T1000 (cell line): Measurements from ENCODE around the gene CARMIL1.
A peak's percentile ranks its signal among the peaks of the same experiment; 100 is the strongest.

Source experiments
- DNase-seq: peaks from one replicate; lab custom pipeline; 2025; ENCODE audit warnings: mixed read lengths; lab: John Stamatoyannopoulos, UW

CARMIL1 gene

GRCh38 chr6:25512560-25512959 lies 233.4 kb downstream of the CARMIL1 start:
- no peak for DNase-seq

GRCh38 chr6:25519856-25520255 lies 240.7 kb downstream of the CARMIL1 start:
- DNase-seq, result no peak

GRCh38 chr6:25524542-25524941 lies 245.4 kb downstream of the CARMIL1 start:
- DNase-seq, result no peak

DNA sequence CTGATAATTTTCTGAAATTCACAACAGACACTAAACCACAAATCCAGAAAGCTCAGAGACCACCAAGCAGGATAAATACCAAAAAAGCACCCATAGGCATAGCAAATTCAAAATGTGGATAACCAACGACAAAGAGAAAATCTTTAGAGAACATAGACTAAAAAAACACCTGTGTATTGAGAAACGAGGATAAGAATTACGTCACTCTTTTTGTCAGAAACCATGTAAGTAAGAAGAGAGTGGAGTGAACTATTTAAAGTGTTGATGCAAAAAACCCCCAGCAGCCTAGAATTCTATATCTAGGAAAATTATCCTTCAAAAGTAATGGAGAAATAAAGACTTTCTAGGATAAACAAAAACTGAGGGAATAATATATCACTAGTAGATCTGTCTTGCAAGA lies 245.9 kb downstream of the CARMIL1 start:
- DNase-seq, result no peak

- DNase-seq, result no peak
These were observed 255.9 kb downstream of the CARMIL1 start for GRCh38 chr6:25534942-25535631.

DNA sequence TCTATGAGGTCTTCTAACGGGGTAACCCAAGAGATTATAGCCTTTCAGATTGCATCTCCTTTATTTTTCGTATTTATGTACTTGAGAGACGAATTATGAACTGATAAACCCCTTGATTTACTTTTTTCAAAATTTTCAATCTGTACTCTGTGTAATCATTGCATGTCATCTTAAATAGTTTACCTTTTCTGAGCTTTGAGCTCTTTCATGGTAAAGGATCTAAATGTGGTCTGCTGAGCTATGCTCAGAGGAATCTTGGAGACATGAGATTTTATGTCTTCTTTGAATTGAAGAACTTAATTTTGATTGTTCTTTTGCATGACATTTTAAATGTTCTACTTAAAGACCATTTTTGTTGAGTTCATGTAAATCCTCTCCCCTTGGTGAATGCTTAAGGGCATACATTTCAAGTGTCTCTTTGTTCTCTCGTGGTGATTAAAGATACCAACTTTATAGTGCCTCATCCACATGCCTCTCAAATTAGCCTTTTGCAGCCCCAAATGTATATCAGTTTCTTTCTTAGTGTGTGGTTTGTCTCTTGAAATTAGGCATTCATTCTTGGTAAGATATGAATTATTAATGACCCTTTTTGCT lies 256.6 kb downstream of the CARMIL1 start:
- no peak for DNase-seq

DNA sequence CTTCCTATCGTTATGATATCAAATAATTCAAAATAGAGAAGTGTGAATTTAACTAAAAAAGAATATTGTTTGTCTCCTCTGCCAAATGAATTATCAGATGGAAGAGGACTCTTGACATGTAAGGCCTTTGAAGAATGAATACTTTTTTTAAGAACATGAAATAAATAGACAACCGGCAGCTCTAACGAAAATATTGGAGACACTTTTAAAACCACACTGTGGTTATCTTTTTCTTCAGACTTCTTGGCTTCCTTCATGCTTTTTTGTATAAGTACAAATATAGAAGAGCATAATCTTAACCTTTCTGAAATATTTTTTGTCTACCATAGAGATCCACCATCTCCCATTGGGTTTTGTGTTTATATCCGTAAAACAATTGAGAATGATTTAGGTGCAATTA lies 257.6 kb downstream of the CARMIL1 start:
- no peak for DNase-seq

- no peak for DNase-seq
These were observed 258.3 kb downstream of the CARMIL1 start for GRCh38 chr6:25537349-25538018.

DNA sequence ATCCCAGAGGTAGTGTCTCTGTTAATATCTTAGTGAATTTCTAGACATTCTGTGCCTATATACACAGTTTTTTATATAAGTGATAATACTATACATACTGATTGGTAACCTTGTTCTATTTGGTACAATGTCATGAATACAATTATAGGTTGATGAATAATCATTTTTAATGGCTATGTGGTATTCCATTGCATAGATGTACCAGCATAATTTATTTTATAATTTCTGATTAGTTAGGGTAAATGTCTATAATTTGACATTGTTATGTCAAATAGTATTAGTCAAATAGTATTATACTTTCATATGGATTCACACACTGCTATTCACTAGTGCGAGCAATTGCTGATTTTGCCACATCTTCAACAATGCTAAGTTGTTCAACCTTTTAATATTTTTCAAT lies 262.1 kb downstream of the CARMIL1 start:
- no peak for DNase-seq

GRCh38 chr6:25542984-25543910 lies 264.1 kb downstream of the CARMIL1 start:
- no peak for DNase-seq

DNA sequence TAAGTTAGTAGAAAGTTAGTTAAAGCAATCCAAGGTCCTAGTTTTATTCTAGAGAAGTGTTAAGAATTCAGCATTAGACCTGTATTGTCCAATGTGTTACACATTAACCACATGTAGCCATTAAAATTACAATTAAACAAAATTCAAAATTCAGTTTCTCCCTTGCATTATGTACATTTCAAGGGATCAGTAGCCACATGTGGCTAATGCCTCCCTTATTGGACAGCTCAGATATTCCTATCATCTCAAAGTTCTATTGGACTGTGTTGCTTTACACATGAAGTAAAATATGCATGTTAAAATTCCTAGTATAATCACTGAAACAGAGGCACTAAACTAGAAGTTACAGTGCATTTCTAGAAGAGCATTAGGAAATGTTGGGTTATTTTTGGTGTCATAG lies 265.7 kb downstream of the CARMIL1 start:
- no peak for DNase-seq

- no peak for DNase-seq
These were observed 268.6 kb downstream of the CARMIL1 start for GRCh38 chr6:25547797-25548196.

GRCh38 chr6:25548451-25548850 lies 269.3 kb downstream of the CARMIL1 start:
- no peak for DNase-seq

- no peak for DNase-seq
These were observed 271.5 kb downstream of the CARMIL1 start for GRCh38 chr6:25550631-25551030.

- DNase-seq, result no peak
These were observed 274.3 kb downstream of the CARMIL1 start for GRCh38 chr6:25553502-25553901.

DNA sequence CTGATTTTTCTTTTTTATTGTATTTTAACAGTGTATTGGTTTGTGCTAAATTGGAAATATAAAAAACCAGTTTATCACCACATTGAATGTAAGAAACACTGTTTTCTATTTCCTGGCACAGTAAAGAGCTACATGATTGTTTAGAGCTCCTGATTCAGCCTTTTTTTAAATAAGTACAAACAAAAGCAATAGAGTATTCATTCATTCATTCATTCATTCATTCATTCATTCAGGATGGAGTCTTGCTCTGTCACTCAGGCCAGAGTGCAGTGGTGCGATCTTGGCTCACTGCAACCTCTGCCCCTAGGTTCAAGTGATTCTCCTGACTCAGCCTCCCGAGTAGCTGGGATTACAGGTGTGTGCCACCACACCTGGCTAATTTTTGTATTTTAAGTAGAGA lies 276.0 kb downstream of the CARMIL1 start:
- DNase-seq, result no peak

- DNase-seq, result peak; percentile 22
These were observed 277.3 kb downstream of the CARMIL1 start for GRCh38 chr6:25556516-25556915.

DNA sequence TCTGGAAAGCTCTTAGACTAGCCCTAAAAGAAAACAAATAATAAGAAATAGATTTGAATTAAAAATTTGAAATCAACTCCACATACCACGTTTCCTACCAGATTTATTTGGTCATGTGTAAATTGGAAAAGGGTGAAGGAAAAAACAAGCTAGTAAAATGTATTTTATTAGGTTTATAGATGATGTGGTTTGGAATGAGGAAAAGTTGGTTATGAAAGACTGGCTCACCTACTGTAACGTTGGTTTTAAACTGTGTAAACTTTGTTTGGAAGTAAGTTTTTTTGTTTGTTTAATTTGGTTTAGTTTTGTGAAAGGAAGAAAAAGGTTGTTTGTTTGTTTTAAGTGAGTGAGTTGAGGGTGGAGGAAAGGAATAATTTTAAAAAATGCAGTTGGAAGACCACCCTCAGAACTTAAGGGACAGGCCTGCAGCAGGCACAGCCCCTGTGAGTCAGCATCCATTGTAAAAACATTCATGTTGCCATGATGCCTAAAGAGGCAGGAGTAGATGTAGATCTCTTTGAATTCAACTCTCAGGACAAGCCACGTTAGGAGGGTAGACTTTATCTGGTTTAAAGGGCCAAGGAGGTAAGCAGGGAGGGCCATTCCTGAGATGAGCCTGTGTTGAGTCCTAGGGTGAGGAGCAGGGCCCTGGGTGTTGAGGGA lies 279.1 kb downstream of the CARMIL1 start:
- no peak for DNase-seq

DNA sequence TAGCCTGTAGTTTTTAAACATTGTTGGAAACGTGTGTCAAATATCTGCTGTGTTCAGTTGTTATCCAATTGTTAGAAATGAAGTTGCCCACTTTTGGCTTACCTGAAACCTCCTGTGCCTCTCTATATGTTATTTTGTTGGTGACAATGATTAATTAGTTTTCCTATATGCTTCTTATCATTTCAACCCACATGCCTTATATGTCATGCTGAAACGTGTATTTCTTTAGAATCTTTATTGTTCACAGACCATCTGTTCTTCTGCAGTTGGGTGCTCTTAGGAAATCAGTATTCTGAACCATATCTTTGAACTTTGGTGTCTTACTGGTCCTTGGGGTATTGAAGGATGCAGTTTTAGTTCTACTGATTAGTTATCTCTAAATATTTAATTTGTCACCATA lies 281.7 kb downstream of the CARMIL1 start:
- DNase-seq, result no peak

GRCh38 chr6:25564943-25565342 lies 285.8 kb downstream of the CARMIL1 start:
- DNase-seq, result no peak

DNA sequence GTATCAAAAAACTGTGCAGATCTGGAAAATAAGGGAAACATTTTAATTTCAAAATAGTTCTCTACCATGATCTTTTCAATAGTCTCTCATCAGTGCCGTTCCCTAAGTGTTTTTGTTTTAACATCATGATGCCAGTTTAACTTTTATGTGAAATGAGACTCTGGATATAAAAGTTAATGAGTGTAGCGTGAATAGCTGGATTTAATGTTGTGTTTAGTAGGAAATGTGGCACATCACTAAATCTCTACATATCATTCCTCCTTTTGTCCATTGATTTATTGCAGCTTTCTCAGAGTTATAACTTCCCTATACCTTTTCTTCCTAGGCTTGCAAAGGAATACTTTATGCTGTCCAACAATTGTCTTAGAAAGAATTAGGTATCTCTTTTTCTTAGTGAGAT lies 291.4 kb downstream of the CARMIL1 start:
- no peak for DNase-seq

- no peak for DNase-seq
These were observed 297.7 kb downstream of the CARMIL1 start for GRCh38 chr6:25576919-25577318.
